Measurements from ENCODE around the gene RASGRP2. TPM values are rescaled to one million over a fixed set of nuclear protein-coding genes. Genes with fewer than 3 reads are reported as not detected.

RASGRP2 gene
- total and polyA plus RNA-seq, 11 donors, result 16.2 to 78.9 (median 28.1) TPM

DNA sequence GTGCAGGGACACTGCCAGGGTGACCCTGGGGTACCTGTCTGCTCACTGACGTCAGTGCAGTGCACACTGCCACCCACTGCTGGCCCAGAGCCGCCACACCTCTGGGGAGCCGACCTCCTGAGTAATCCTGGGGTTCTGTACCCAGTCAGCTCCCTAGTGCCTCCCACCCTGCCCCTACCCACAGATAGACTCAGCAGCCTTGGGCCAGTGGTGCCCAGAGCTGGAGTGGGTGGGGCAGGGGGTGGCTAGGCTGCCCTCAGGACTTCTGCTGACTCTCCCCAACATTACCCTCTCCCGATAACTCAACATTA is 26.7 kb downstream of the RASGRP2 start:
- intact Hi-C loops (cut with DNase I), result no loop called here
- Histone ChIP-seq H3K27me3 (peaks cover 29 to 96% (median 72%) of the 10 kb centered on the region in 9 donors), H3K36me3 (no peaks in the 10 kb centered on the region), H3K9me3 (no peaks in the 10 kb centered on the region), H3K27ac (no peak overlapping the region), H3K4me1 (peaks cover 0 to 17% (median 0%) of the 10 kb centered on the region in 12 donors), H3K4me3 (no peak overlapping the region)
- peak in 1 of 5 donors; percentile 39 for DNase-seq
- WGBS, 4 donors, result 63 to 69% (median 64%) methylated on average over 3 to 4 of the region's 4 CpGs
- ATAC-seq, result no peak
- no peak for TF ChIP-seq POLR2A (IDR thresholded peaks at IDR 0.05)
- TF ChIP-seq, protein P1, sequence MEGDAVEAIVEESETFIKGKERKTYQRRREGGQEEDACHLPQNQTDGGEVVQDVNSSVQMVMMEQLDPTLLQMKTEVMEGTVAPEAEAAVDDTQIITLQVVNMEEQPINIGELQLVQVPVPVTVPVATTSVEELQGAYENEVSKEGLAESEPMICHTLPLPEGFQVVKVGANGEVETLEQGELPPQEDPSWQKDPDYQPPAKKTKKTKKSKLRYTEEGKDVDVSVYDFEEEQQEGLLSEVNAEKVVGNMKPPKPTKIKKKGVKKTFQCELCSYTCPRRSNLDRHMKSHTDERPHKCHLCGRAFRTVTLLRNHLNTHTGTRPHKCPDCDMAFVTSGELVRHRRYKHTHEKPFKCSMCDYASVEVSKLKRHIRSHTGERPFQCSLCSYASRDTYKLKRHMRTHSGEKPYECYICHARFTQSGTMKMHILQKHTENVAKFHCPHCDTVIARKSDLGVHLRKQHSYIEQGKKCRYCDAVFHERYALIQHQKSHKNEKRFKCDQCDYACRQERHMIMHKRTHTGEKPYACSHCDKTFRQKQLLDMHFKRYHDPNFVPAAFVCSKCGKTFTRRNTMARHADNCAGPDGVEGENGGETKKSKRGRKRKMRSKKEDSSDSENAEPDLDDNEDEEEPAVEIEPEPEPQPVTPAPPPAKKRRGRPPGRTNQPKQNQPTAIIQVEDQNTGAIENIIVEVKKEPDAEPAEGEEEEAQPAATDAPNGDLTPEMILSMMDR (IDR thresholded peaks at IDR 0.05), result no peak

DNA sequence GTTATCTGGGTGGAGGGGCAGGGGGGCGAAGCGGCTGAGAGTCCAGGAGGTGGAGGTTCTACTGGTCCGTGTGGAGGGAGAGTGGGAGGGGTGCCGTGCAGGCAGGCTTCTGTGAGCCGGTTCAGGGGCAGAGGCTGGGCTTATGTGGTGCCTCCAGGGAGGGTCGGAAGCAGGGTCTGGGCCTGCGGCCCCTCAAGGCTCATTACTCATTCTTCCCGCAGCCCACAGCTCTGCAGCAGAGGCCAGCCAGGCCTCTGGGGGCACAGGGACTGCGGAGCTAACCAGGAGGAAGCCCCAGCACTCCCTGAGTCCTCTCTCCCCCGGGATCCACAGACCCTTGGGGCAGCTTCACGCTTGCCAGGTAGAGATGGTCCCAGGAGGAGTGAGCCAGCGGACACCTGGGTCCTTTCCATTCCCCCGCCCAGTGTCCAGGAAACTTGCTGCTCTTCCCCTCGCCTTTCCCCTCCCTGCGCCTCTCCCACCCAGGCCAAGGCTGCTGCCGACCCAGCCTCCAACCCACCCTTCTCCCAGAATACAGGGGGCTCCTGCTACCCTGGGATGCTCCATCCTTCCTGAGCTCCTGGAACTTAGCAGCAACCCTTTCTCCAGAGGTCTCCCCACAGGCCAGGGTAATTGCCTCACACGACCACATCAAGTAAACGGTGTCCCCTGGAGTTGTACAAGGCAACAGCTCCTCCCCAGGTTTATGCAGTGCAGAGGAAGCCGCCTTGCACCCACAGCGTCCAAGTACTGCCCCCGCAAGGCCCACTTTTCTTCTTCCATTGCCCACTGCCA is 27.3 kb downstream of the RASGRP2 start:
- Histone ChIP-seq H3K9me3 (no peaks in the 10 kb centered on the region), H3K4me3 (no peak overlapping the region), H3K4me1 (peaks cover 0 to 17% (median 0%) of the 10 kb centered on the region in 12 donors), H3K36me3 (no peaks in the 10 kb centered on the region), H3K27me3 (peaks cover 34 to 96% (median 72%) of the 10 kb centered on the region in 9 donors), H3K27ac (no peak overlapping the region)
- intact Hi-C loops (cut with DNase I), result no loop called here
- ATAC-seq (no peak), DNase-seq (peak in 1 of 5 donors; percentile 17)
- TF ChIP-seq POLR2A (IDR thresholded peaks at IDR 0.05), result no peak
- TF ChIP-seq, protein P1 (IDR thresholded peaks at IDR 0.05), result no peak
- 38 to 42% (median 40%) methylated on average over 20 to 21 of the region's 21 CpGs for WGBS, 4 donors

DNA sequence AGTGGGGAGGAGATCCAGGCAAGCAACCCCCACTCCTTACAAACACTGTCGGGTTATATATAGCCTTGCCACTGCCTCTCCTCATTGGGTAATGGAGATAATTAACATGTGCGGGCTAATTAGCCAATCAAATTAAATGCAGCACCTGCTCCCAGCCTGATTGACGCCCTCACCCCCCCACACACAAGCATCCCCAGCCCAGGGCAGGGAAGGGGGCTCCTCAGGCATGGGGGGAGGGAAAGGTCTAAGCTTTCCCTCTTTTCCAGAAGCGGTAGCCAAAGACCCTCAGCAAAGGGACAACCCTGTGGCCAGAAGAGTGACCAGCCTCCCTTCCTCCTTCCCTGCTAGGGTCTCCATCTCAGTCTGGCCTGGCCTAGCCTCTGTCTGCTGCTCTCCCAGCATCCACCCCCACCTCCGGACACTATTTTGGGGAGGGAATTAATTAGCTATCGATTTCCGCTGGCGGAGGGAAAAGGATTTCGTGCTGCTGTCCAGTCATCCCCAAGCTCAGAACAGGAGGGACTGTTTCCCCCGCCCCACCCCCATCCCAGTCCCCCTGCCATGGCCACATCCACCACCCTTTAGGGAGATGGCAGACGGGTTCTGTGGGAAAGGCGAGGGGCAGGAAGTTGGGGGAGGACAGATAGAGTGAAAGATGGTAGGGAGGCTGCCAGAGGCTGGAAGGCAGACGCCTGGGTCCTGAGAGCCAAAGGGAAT is 28.0 kb downstream of the RASGRP2 start:
- peak in 1 of 5 donors; percentile 46 for DNase-seq
- peaks cover 41 to 96% (median 79%) of the 10 kb centered on the region in 9 donors for H3K27me3 ChIP-seq
- intact Hi-C loops (cut with DNase I), result no loop called here
- peaks cover 0 to 22% (median 0%) of the 10 kb centered on the region in 12 donors for H3K4me1 ChIP-seq
- WGBS, 4 donors, result 44 to 53% (median 48%) methylated on average over 13 of the region's 13 CpGs
- no peaks in the 10 kb centered on the region for H3K9me3 ChIP-seq
- H3K4me3 ChIP-seq, result no peak overlapping the region
- no peak overlapping the region for H3K27ac ChIP-seq
- no peak for ATAC-seq
- H3K36me3 ChIP-seq, result no peaks in the 10 kb centered on the region
- TF ChIP-seq, protein P1 (IDR thresholded peaks at IDR 0.05), result no peak
- TF ChIP-seq POLR2A (IDR thresholded peaks at IDR 0.05), result no peak

DNA sequence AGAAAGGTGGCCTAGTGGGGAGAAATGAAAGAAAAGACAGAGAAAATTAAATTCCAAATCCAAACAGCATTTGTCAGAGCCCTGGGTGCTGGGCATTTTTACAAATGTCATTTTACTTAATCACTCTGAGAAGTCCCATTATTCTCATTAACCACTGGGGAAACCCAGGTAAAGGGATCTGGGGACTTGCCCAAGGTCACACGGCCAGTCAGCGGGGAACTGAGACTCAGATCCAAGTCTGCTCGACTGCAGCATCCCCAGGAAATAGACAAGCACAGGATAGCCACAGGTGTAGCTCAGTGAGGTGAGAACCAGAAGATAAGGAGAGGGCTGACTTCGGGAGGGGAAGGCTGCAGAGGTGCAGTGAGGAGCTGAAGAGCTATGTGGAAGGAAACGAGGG is 28.8 kb downstream of the RASGRP2 start:
- Histone ChIP-seq H3K27me3 (peaks cover 44 to 96% (median 84%) of the 10 kb centered on the region in 9 donors), H3K36me3 (no peaks in the 10 kb centered on the region), H3K27ac (no peak overlapping the region), H3K4me1 (peaks cover 0 to 22% (median 0%) of the 10 kb centered on the region in 12 donors), H3K9me3 (no peaks in the 10 kb centered on the region), H3K4me3 (no peak overlapping the region)
- intact Hi-C loops (cut with DNase I), result no loop called here
- WGBS, 4 donors, result 52 to 61% (median 56%) methylated on average over 5 of the region's 5 CpGs
- TF ChIP-seq, protein P1 (IDR thresholded peaks at IDR 0.05), result no peak
- TF ChIP-seq POLR2A (IDR thresholded peaks at IDR 0.05), result no peak
- DNase-seq (peak in 1 of 5 donors; percentile 17), ATAC-seq (no peak)
